HEK293 (cell line): ENCODE results near the gene POLR3E.

Source experiments
- HOXC10 ChIP-seq: sonication (generic); formaldehyde crosslinking; IDR thresholded peaks from 2 replicates; pipeline ENCODE4 v1.8.1; 2023; ENCODE audit warnings: mild to moderate bottlenecking, missing genetic modification reagents
- INSM2 ChIP-seq: fragments of 450-650 bp; formaldehyde crosslinking; IDR thresholded peaks from 2 replicates; pipeline ENCODE4 v1.5.1; 2016; ENCODE audit warnings: missing biosample characterization, missing genetic modification characterization
- KLF7 ChIP-seq: fragments of 450-650 bp; formaldehyde crosslinking; IDR thresholded peaks from 2 replicates; pipeline ENCODE4 v1.5.1; 2016; ENCODE audit warnings: missing biosample characterization, missing genetic modification characterization, borderline replicate concordance
- MYNN ChIP-seq: fragments of 450-650 bp; formaldehyde crosslinking; IDR thresholded peaks from 2 replicates; pipeline ENCODE4 v1.5.1; 2016; ENCODE audit warnings: missing biosample characterization, missing genetic modification characterization, borderline replicate concordance
- SP7 ChIP-seq: fragments of 450-650 bp; formaldehyde crosslinking; IDR thresholded peaks from 2 replicates; pipeline ENCODE4 v1.5.1; 2016; ENCODE audit warnings: missing biosample characterization, missing genetic modification characterization
- TRIM28 ChIP-seq: IDR thresholded peaks from 2 replicates; pipeline ENCODE4 v1.6.1; 2011; ENCODE audit warnings: low read length, control low read depth, borderline replicate concordance
- ZBTB1 ChIP-seq: fragments of 450-650 bp; formaldehyde crosslinking; IDR thresholded peaks from 2 replicates; pipeline ENCODE4 v1.5.1; 2016; ENCODE audit warnings: missing biosample characterization, missing genetic modification characterization
- ZBTB44 ChIP-seq: fragments of 450-650 bp; IDR thresholded peaks from 2 replicates; pipeline ENCODE4 v1.5.1; 2018; ENCODE audit warnings: missing biosample characterization, mild to moderate bottlenecking, missing genetic modification characterization
- ZFP3 ChIP-seq: fragments of 450-650 bp; formaldehyde crosslinking; IDR thresholded peaks from 2 replicates; pipeline ENCODE4 v1.5.1; 2016; ENCODE audit warnings: low read depth, missing biosample characterization, missing genetic modification characterization
- ZFP41 ChIP-seq: fragments of 450-650 bp; formaldehyde crosslinking; IDR thresholded peaks from 2 replicates; pipeline ENCODE4 v1.5.1; 2016; ENCODE audit warnings: missing biosample characterization, missing genetic modification characterization, borderline replicate concordance
- ZNF121 ChIP-seq: fragments of 450-650 bp; formaldehyde crosslinking; IDR thresholded peaks from 2 replicates; pipeline ENCODE4 v1.5.1; 2016; ENCODE audit warnings: missing biosample characterization, missing genetic modification characterization
- ZNF133 ChIP-seq: fragments of 450-650 bp; formaldehyde crosslinking; IDR thresholded peaks from 2 replicates; pipeline ENCODE4 v1.5.1; 2016; ENCODE audit warnings: missing biosample characterization, missing genetic modification characterization
- ZNF138 ChIP-seq: fragments of 450-650 bp; formaldehyde crosslinking; IDR thresholded peaks from 2 replicates; pipeline ENCODE4 v1.5.1; 2016; ENCODE audit warnings: missing biosample characterization, missing genetic modification characterization, borderline replicate concordance
- ZNF174 ChIP-seq: fragments of 450-650 bp; formaldehyde crosslinking; IDR thresholded peaks from 2 replicates; pipeline ENCODE4 v1.5.0; 2017; ENCODE audit warnings: missing biosample characterization, mild to moderate bottlenecking, missing genetic modification characterization
- ZNF223 ChIP-seq: fragments of 450-650 bp; formaldehyde crosslinking; IDR thresholded peaks from 2 replicates; pipeline ENCODE4 v1.5.1; 2016; ENCODE audit warnings: missing biosample characterization, missing genetic modification characterization
- ZNF341 ChIP-seq: fragments of 450-650 bp; formaldehyde crosslinking; IDR thresholded peaks from 2 replicates; pipeline ENCODE4; 2016; ENCODE audit warnings: low read depth, missing biosample characterization, missing genetic modification characterization
- ZNF398 ChIP-seq: fragments of 450-650 bp; formaldehyde crosslinking; IDR thresholded peaks from 2 replicates; pipeline ENCODE4 v1.5.1; 2017; ENCODE audit warnings: missing biosample characterization, missing genetic modification characterization
- ZNF501 ChIP-seq: fragments of 450-650 bp; formaldehyde crosslinking; IDR thresholded peaks from 2 replicates; pipeline ENCODE4 v1.5.1; 2016; ENCODE audit warnings: missing biosample characterization, missing genetic modification characterization
- ZNF518A ChIP-seq: fragments of 450-650 bp; formaldehyde crosslinking; conservative IDR thresholded peaks from 2 replicates; pipeline ENCODE4 v1.5.1; 2016; ENCODE audit warnings: low read depth, missing biosample characterization, missing genetic modification characterization
- ZNF529 ChIP-seq: fragments of 450-650 bp; formaldehyde crosslinking; IDR thresholded peaks from 2 replicates; pipeline ENCODE4 v1.5.1; 2017; ENCODE audit warnings: missing genetic modification characterization, missing biosample characterization; ENCODE audit not compliant: insufficient replicate concordance
- ZNF560 ChIP-seq: fragments of 450-650 bp; formaldehyde crosslinking; IDR thresholded peaks from 2 replicates; pipeline ENCODE4 v1.5.1; 2017; ENCODE audit warnings: missing biosample characterization, missing genetic modification characterization, borderline replicate concordance
- ZNF600 ChIP-seq: fragments of 450-650 bp; formaldehyde crosslinking; IDR thresholded peaks from 2 replicates; pipeline ENCODE4 v1.5.1; 2016; ENCODE audit warnings: missing biosample characterization, missing genetic modification characterization
- ZNF629 ChIP-seq: fragments of 450-650 bp; formaldehyde crosslinking; IDR thresholded peaks from 2 replicates; pipeline ENCODE4 v1.5.1; 2017; ENCODE audit warnings: missing biosample characterization, missing genetic modification characterization
- ZNF654 ChIP-seq: fragments of 450-650 bp; formaldehyde crosslinking; IDR thresholded peaks from 2 replicates; pipeline ENCODE4 v1.5.1; 2016; ENCODE audit warnings: low read depth, missing biosample characterization, missing genetic modification characterization
- ZSCAN30 ChIP-seq: fragments of 450-650 bp; IDR thresholded peaks from 2 replicates; pipeline ENCODE4 v1.5.1; 2018; ENCODE audit warnings: missing biosample characterization, mild to moderate bottlenecking, missing genetic modification characterization, moderate library complexity
- ZSCAN4 ChIP-seq: fragments of 450-650 bp; formaldehyde crosslinking; IDR thresholded peaks from 2 replicates; pipeline ENCODE4 v1.5.1; 2017; ENCODE audit warnings: missing biosample characterization, missing genetic modification characterization

POLR3E gene

GRCh38 chr16:22297871-22298733 is 893 bp downstream of the POLR3E start (continued):
- TF ChIP-seq INSM2 (tag by site-specific recombination) = peak; percentile 66; the same call in 1 of the 2 replicates
- no peak for TF ChIP-seq KLF7 (tag by site-specific recombination)
- TF ChIP-seq ZNF223 (tag by site-specific recombination) = no peak
- TF ChIP-seq ZNF174 (tag by site-specific recombination) = no peak
- TF ChIP-seq ZNF398 = no peak
- TF ChIP-seq ZNF138 = no peak
- TF ChIP-seq HOXC10 (CRISPR knock-in tag) = no peak
- no peak for TF ChIP-seq MYNN (tag by site-specific recombination)
- no peak; the same call in none of the 2 replicates for TF ChIP-seq TRIM28
- peak; percentile 95 for TF ChIP-seq ZNF600 (tag by site-specific recombination)
- TF ChIP-seq ZNF518A (tag by site-specific recombination) = no peak
- TF ChIP-seq ZNF654 (tag by site-specific recombination) = 0 out of 2 replicates have a peak, but pooled peaks have one; percentile 13
- TF ChIP-seq ZSCAN4 (tag by site-specific recombination) = peak; percentile 54; the same call in 1 of the 2 replicates
- TF ChIP-seq ZBTB44 (tag by site-specific recombination) = peak; percentile 79
- no peak for TF ChIP-seq ZFP3 (tag by site-specific recombination)
- TF ChIP-seq ZFP41 (tag by site-specific recombination) = no peak
- no peak for TF ChIP-seq ZNF121 (tag by site-specific recombination)
- no peak for TF ChIP-seq ZNF560 (tag by site-specific recombination)
- TF ChIP-seq ZNF501 (tag by site-specific recombination) = peak; percentile 90
- peak; percentile 8; the same call in 1 of the 2 replicates for TF ChIP-seq ZNF341 (tag by site-specific recombination)
- TF ChIP-seq ZNF629 = peak; percentile 99
- TF ChIP-seq ZNF133 (tag by site-specific recombination) = no peak
- peak; percentile 69 for TF ChIP-seq ZNF529 (tag by site-specific recombination)
- no peak for TF ChIP-seq ZBTB1 (tag by site-specific recombination)
- TF ChIP-seq SP7 (tag by site-specific recombination) = peak; percentile 89
- TF ChIP-seq ZSCAN30 (tag by site-specific recombination) = peak; percentile 93
